Activated CD4-positive, alpha-beta T cell treated with anti-CD3 and anti-CD28 coated beads for 1 hour (primary cell): ENCODE measurements around the gene NKX6-1.

Source experiments
- DNase-seq: peaks from one replicate; pipeline ENCODE4 v3.0.0-alpha.2; 2020

Gene NKX6-1

DNA sequence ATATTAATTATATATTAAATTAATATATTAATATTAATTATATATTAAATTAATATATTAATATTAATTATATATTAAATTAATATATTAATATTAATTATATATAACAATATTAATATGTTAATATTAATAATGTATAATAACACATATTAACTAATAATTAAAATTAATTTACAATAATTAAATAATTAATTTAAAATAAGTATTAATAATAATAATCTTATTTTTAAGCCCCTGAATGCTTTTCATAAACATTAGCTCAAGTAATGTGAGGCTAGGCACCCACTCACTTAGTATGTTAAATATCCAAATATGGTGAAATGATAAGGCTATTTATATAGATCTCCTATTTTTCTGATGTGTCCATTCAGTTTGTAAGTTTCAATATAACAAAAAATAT is 26.9 kb downstream of the NKX6-1 start:
- no peak for DNase-seq

DNA sequence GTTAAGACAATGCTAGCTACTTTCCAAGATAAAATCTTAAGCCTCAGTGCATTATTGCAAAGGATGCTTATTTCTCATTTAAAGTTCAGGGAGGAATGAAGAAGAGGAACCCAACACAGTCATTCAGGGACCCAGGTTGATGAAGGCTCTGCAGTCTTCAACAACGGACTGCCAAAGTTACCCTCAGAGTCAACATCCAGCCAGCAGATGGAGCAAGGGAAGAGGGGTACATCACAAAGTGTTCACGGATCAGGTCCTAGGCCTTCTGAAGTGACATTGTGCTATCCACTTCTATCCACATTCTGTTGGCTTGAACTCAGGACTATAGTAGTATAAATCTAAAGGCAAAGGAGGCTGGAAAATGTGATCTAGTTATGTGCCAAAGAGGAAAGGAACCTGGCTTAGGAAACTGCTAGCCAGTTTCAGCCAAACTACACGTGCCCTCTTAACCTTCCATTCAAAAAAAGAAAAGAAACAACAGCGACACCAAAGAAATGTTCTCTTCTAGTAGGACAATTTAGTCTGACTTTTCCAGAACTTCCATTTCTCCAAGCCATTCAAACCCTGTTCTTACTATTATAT is 28.8 kb downstream of the NKX6-1 start:
- no peak for DNase-seq

DNA sequence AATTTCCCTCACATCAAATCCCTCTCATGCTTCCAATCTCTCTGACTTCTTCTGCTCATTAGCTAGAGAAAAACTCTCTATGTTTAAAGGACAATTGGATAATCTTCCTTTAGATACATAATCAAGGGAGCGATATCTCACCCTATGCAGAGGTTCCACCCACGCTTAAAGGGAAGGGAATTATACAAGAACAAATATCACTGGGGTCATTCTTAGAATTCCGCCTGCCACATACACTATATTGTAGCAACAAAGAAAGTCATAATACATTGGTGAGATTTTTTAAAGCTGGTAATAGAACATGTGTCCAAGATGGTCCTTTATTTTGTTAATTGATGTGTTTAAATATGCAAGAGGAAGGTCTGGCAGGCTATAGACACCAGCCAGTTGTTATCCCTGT is 31.5 kb downstream of the NKX6-1 start:
- no peak for DNase-seq

DNA sequence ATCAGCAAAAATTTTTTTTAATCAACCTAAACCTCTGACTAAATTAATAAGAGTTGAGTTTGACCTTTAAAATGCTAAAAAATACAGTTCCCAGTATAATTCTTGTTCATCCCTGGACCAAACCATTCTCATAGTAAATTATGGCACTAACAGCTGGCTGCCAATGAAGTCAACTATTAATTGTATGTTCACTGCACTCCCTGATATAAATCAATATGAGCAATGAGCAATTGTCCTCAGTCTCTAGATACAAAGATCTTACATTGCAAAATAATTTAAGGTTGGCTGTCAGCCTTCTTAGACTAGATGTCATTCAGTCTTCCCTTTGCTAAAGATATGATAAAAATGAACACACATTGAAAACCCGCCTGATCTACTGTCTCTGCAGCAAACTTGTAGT is 39.3 kb downstream of the NKX6-1 start:
- no peak for DNase-seq

DNA sequence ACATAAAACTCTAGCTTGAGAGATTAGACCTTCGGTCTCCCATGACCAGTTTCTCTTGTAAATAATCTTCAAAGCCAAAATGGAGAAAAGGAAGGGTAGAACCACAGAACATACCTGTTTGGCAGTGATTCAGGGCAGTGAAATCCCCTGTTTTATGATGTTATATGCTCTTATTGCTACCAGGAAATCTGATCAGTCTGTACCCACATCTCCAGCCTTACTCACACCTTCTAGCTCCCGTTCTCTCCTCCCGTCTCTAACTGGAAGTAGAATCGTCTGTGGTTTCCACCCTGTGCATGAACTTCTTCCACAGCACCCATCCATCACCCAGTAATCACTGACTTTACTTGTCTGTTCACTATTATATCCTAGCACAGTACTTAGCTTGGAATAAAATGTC is 42.9 kb downstream of the NKX6-1 start:
- DNase-seq = no peak

DNA sequence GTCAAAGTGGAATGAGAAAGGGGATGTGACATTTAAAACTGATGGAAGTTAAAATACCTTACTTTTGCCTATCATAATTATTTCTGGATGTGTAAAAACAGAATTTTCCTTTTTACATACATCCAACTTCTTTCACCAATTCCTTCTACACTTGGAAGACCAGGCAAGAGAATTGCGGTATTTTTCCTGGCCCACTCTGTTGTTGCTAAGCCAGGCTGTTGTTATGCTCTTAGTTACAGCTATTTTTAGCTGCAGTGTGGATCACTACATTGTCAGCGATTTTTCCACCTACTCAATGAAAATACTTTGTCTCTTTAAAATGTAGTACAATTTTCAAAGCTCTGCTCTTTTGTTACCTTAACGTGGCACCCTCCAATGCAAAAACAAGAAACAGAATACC is 43.4 kb downstream of the NKX6-1 start:
- no peak for DNase-seq

DNA sequence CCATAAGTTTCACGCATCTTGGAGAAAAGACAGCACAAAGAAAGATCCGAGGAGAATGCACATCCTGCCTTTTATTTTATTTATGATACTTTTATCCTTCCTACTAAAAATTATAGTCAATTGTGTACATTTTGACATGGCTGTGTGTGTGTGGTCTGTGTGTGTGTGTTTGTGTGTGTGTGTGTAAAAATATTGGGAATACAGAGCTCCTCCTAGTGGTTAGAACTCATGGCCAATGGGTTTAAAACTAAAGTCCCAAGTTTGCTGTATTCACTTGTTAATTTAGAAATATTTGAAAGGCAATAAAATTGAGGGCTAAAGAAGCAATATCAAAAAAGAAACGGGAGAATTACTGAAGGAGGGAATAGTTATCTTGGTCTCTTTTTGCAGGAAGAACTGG is 47.5 kb downstream of the NKX6-1 start:
- no peak for DNase-seq

DNA sequence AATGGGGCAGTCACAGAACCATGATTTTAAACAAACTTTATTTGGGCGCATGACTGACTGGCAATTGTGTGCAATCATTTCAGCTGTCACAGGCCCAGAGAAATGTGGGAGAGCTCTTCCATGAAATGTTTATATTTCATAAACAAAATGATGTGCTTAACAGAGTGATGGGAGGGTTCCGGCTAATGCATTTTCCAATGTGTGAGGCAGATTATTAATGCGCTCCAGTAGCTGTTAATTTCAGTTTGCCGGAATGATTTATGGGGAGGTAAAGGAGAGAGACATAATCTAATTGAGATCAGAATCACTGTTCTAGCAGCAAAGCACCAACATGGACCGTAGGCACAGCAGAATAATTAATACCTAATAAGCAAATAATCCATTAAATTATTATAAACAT is 55.6 kb downstream of the NKX6-1 start:
- no peak for DNase-seq

DNA sequence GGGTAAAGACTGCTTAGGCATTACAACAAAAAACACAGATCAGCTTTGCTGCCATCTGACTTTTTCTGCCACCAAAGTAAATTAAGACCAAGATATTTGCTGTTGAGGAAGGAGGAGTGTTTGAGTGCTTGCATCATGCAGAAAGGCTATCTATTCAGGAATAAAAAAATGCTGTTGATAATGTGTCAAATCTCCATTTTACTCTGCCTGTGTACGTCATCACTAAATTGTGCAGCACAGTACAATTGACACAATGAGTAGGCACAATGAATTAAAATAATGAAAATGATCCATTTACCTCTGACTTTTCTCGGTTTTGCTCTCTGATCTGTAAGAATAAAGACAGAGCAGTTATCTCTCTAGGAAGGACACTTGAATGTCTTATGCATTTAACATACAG is 56.3 kb downstream of the NKX6-1 start:
- DNase-seq = no peak
